Stimulated activated CD4-positive, alpha-beta T cell treated with anti-CD3 and anti-CD28 coated beads, Interleukin-15, amount 100 ng/mL, for 24 hours (primary cell): ENCODE data around the gene KITLG.
"Not testable (repeated sequence)": the region's sequence is repeated elsewhere in the genome, so short reads cannot be mapped to it uniquely, and the experiment has no call there.

ENCODE experiments used
- DNase-seq: peaks from one replicate; pipeline ENCODE4 v3.0.0-alpha.2; 2020

The KITLG gene

GRCh38 chr12:88472775-88473174, 107.5 kb downstream of the KITLG start:
- DNase-seq, result no peak

- no peak for DNase-seq
Measured at GRCh38 chr12:88472248-88472647, 108.0 kb downstream of the KITLG start.

- DNase-seq, result no peak
Measured at GRCh38 chr12:88471331-88472045, 108.8 kb downstream of the KITLG start.

- DNase-seq, result no peak
Measured at GRCh38 chr12:88469154-88469553, 111.1 kb downstream of the KITLG start.

GRCh38 chr12:88468581-88468980, 111.7 kb downstream of the KITLG start:
- no peak for DNase-seq

GRCh38 chr12:88466708-88467107, 113.6 kb downstream of the KITLG start:
- DNase-seq, result not testable (repeated sequence)

- DNase-seq, result no peak
Measured at GRCh38 chr12:88458327-88458726, 121.9 kb downstream of the KITLG start.

- DNase-seq, result no peak
Measured at GRCh38 chr12:88453323-88453722, 126.9 kb downstream of the KITLG start.

GRCh38 chr12:88451205-88451604, 129.1 kb downstream of the KITLG start:
- no peak for DNase-seq

GRCh38 chr12:88450136-88450535, 130.1 kb downstream of the KITLG start:
- no peak for DNase-seq

- no peak for DNase-seq
Measured at GRCh38 chr12:88448337-88448915, 131.8 kb downstream of the KITLG start.

- DNase-seq, result no peak
Measured at GRCh38 chr12:88445705-88446394, 134.4 kb downstream of the KITLG start.

GRCh38 chr12:88444481-88444880, 135.8 kb downstream of the KITLG start:
- no peak for DNase-seq
